ENCODE data around the gene HMX1.

HMX1 gene

GRCh38 chr4:8871417-8872401, at the start of gene HMX1:
Gene HMX1, minus strand, starts transcription at chr4:8871839. Its CDS starts 225 bp downstream, at chr4:8871614.
- DNase-seq (ENCODE audit: extremely low read depth in 1 of 2, low read depth in 1 of 2): no peak

- no peak for DNase-seq (ENCODE audit: extremely low read depth in 1 of 2, low read depth in 1 of 2)
Observed at GRCh38 chr4:8920969-8921368, 49.3 kb upstream of the HMX1 start.

DNA sequence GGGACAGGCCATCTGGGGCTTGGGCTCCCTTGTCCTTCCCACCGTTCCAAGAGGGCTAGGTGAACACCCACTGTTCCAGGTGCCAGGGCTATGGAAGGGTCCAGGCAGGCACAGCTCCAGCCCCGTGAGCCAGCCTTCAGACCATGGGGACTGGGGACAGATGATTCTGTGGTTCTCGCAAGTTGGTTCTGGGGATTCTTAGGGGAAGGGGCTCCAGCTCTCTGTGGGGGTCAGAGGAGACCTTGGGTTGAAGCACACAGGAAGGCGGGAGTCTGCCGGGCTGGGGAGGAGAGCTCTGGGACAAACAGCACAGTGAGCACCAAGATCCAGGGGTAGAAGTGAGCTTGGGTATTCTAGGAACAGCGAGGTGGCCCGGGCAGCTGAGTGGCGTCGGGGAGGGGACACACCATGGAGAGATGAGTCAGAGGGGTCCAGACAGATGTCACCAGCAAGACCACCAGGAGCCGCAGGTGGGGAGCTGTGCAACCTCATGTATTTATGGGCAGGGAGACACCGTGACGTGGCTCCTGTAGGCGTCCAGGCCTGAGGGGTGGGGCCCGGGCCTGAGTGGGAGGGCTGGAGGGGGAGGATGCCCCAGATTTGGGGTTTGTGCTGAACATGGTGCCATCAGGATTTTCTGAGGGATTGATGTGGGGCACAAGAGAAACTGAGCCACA, 48.8 kb upstream of the HMX1 start:
- DNase-seq (ENCODE audit: extremely low read depth in 1 of 2, low read depth in 1 of 2): no peak

GRCh38 chr4:8919651-8920288, 48.1 kb upstream of the HMX1 start:
- DNase-seq (ENCODE audit: extremely low read depth in 1 of 2, low read depth in 1 of 2): no peak

- peak in 1 of 2 donors; percentile 46 for DNase-seq (ENCODE audit: extremely low read depth in 1 of 2, low read depth in 1 of 2)
Observed at GRCh38 chr4:8917868-8918783, 46.5 kb upstream of the HMX1 start.

GRCh38 chr4:8917321-8917811, 45.7 kb upstream of the HMX1 start:
- no peak for DNase-seq (ENCODE audit: extremely low read depth in 1 of 2, low read depth in 1 of 2)

DNA sequence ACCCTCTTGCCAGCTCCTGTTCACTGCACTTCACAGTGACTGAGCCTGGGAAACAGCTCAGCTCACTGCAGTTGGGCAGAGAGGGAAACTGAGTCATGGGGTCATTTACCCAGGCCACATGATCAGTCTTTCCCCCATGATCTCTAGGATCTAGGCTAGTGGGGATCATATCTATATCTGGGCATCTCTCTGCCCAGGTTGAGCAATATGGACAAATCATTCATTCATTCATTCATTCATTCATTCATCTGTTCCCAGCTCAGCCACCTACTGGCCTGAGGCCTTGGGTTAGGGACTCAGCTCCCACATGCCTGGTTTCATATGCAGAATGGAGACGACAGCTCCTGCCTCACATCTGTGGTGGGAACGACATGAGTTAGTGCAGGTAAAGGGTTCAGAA, 45.3 kb upstream of the HMX1 start:
- DNase-seq (ENCODE audit: extremely low read depth in 1 of 2, low read depth in 1 of 2): no peak

GRCh38 chr4:8916351-8916885, 44.8 kb upstream of the HMX1 start:
- DNase-seq (ENCODE audit: extremely low read depth in 1 of 2, low read depth in 1 of 2): no peak

GRCh38 chr4:8915201-8916200, 43.9 kb upstream of the HMX1 start:
- DNase-seq (ENCODE audit: extremely low read depth in 1 of 2, low read depth in 1 of 2): no peak

- no peak for DNase-seq (ENCODE audit: extremely low read depth in 1 of 2, low read depth in 1 of 2)
Observed at GRCh38 chr4:8914461-8915171, 43.0 kb upstream of the HMX1 start.

GRCh38 chr4:8913858-8914460, 42.3 kb upstream of the HMX1 start:
- DNase-seq (ENCODE audit: extremely low read depth in 1 of 2, low read depth in 1 of 2): no peak

GRCh38 chr4:8913121-8913857, 41.6 kb upstream of the HMX1 start:
- DNase-seq (ENCODE audit: extremely low read depth in 1 of 2, low read depth in 1 of 2): no peak

DNA sequence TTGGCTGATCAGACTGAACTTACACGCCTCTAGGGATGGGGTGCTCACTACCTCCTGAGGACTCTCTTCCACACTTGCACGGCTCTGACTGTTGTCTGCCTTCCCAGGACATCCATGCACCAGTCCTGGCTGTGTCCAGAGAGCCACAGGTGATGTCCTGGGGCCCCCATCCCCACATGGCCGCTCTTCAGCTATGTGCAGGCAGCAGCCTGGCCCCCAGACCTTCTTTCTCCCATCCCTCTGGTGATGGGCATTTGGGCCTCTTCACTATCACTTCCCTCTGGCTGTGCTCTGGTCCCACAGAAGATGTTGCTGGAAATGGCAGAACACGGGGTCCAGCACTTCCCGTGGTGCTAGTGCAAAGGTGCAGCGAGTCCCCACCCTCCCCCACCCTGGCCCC, 40.9 kb upstream of the HMX1 start:
- no peak for DNase-seq (ENCODE audit: extremely low read depth in 1 of 2, low read depth in 1 of 2)

DNA sequence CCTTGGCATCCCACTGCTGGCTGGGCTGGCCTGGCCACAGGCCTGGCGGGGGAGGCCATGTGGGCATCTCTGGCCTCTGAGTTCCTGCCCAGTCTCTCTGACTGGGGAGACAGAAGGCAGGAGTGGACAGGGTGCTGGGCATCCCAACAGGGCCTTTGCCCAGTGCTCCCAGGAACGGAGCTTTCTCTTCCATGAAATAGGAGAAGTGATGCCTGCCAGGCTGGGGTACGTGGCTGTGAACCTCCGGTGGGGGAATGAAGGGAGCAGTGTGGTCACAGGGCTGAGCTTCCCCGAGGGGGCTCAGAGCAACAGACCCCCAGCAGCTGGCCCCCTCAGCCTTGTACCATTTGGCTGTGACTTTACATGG, 40.4 kb upstream of the HMX1 start:
- DNase-seq (ENCODE audit: extremely low read depth in 1 of 2, low read depth in 1 of 2): no peak

GRCh38 chr4:8911316-8912088, 39.9 kb upstream of the HMX1 start:
- no peak for DNase-seq (ENCODE audit: extremely low read depth in 1 of 2, low read depth in 1 of 2)

DNA sequence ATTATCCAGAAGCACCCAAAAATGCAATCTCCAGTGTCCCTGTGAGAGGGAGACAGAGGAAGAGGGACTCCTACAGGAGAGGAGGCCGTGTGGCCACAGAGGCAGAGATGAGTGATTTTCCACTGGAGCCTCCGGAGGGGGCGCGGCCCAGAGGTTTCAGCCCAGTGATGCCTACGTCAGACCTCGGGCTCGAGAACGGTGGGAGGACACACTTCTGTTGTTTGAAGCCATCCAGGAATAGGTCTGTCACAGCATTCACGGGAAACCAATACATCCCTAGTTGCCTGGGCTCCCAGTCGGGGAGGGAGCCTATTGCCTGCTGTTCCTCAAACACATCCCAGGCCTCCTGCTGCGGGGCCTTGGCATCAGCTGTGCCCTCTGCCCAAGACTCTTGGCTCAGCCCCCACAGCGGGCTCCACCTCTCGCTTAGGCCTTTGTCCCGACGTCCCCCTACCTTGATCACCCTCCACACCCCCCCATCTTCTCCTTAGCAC, 39.2 kb upstream of the HMX1 start:
- DNase-seq (ENCODE audit: extremely low read depth in 1 of 2, low read depth in 1 of 2): no peak
